H1 (cell line): Measurements from ENCODE around the gene N4BP3. TPM values are rescaled to one million over a fixed set of nuclear protein-coding genes. Genes with fewer than 3 reads are reported as not detected.
A peak's percentile ranks its signal among the peaks of the same experiment; 100 is the strongest.

Experiments
- CTCF ChIA-PET: fragments of 300-600 bp; sonication (Branson Sonifier 250); formaldehyde crosslinking; loops from one replicate; lab custom pipeline; 2021; ENCODE audit not compliant: partially characterized antibody; lab: Charles Lee
- POLR2A ChIA-PET: fragments of 300-600 bp; sonication (Branson Sonifier 250); formaldehyde crosslinking; loops from one replicate; lab custom pipeline; 2021; ENCODE audit warnings: inconsistent platforms; ENCODE audit not compliant: partially characterized antibody; lab: Charles Lee
- DNase-seq, 2 experiments: peaks; one replicate each; pipeline versions ENCODE4 v3.0.0 to v3.0.0-alpha.2; 2010 to 2022; ENCODE audit warnings: low spot score in 2 of 2, low read depth in 1 of 2, mixed read lengths in 1 of 2
- FAIRE-seq: peaks from 2 replicates; lab custom pipeline; 2011; peaks lifted over from hg19 to GRCh38; lab: Jason Lieb, UNC
- H2AFZ ChIP-seq: 2 replicates; pipeline ENCODE4 v1.8.1; 2012; ENCODE audit warnings: low read length, inconsistent platforms
- H2AK5ac ChIP-seq: 2 replicates; pipeline ENCODE4 v1.6.1; 2013; ENCODE audit warnings: low read depth, low read length
- H2BK120ac ChIP-seq: replicated peaks from 2 replicates; pipeline ENCODE3; 2013; ENCODE audit warnings: low read depth, low read length, inconsistent platforms
- H2BK12ac ChIP-seq: 2 replicates; pipeline ENCODE4 v1.6.1; 2013; ENCODE audit warnings: low read depth, low read length
- H2BK15ac ChIP-seq: 2 replicates; pipeline ENCODE4 v1.6.1; 2013; ENCODE audit warnings: low read length
- H2BK20ac ChIP-seq: 2 replicates; pipeline ENCODE4 v1.6.1; 2013; ENCODE audit warnings: low read length
- H2BK5ac ChIP-seq: 2 replicates; pipeline ENCODE4 v1.6.1; 2013; ENCODE audit warnings: low read depth, low read length
- H3K14ac ChIP-seq: 2 replicates; pipeline ENCODE4 v1.6.1; 2013; ENCODE audit warnings: inconsistent platforms; ENCODE audit not compliant: insufficient read length
- H3K18ac ChIP-seq: 2 replicates; pipeline ENCODE4 v1.6.1; 2013; ENCODE audit warnings: low read length; ENCODE audit errors: extremely low read depth
- H3K23ac ChIP-seq: 2 replicates; pipeline ENCODE4 v1.6.1; 2013; ENCODE audit warnings: inconsistent platforms; ENCODE audit not compliant: insufficient read length
- H3K23me2 ChIP-seq: 2 replicates; pipeline ENCODE4 v1.6.1; 2013; ENCODE audit warnings: low read depth, low read length
- H3K27ac ChIP-seq: 2 replicates; pipeline ENCODE4 v1.6.1; 2011; ENCODE audit warnings: low read depth, low read length, inconsistent platforms
- H3K27me3 ChIP-seq, 4 experiments: replicated peaks in 1 of 4; 1 replicate in 1 of 4; 2 replicates in 3 of 4; pipeline versions ENCODE4 v1.6.1 to v1.8.1; 2011 to 2013; ENCODE audit warnings: low read length in 3 of 4, mild to moderate bottlenecking in 3 of 4, inconsistent platforms in 2 of 4, mixed read lengths in 2 of 4, moderate library complexity in 1 of 4; ENCODE audit not compliant: control insufficient read depth in 3 of 4, insufficient read depth in 3 of 4; ENCODE audit errors: extremely low read depth in 1 of 4
- H3K36me3 ChIP-seq, 4 experiments: 2 replicates each; pipeline versions ENCODE4 v1.6.1 to v1.8.1; 2011 to 2013; ENCODE audit warnings: mild to moderate bottlenecking in 4 of 4, low read length in 3 of 4, moderate library complexity in 2 of 4, control low read depth in 1 of 4, inconsistent platforms in 1 of 4; ENCODE audit not compliant: insufficient read depth in 4 of 4, control insufficient read depth in 2 of 4
- H3K4ac ChIP-seq: replicated peaks from 2 replicates; pipeline ENCODE3; 2013; ENCODE audit warnings: low read length, low read depth, mixed read lengths, inconsistent platforms; ENCODE audit not compliant: insufficient read length
- H3K4me1 ChIP-seq, 4 experiments: replicated peaks in 1 of 4; 1 replicate in 1 of 4; 2 replicates in 3 of 4; pipeline versions ENCODE4 v1.6.1 to v1.8.1; 2011 to 2013; ENCODE audit warnings: low read length in 3 of 4, inconsistent platforms in 2 of 4, mixed read lengths in 1 of 4; ENCODE audit not compliant: insufficient read depth in 4 of 4, control insufficient read depth in 3 of 4
- H3K4me2 ChIP-seq, 2 experiments: 2 replicates each; pipeline versions ENCODE4 v1.6.1 to v1.8.1; 2011 to 2013; ENCODE audit warnings: low read depth in 2 of 2, low read length in 2 of 2, control low read depth in 1 of 2, inconsistent platforms in 1 of 2, mild to moderate bottlenecking in 1 of 2; ENCODE audit not compliant: insufficient read depth in 1 of 2
- H3K4me3 ChIP-seq, 4 experiments: fragments of 200-600, 300-600 bp in 1 of 4; sonication (generic), shearing (Covaris generic), sonication (Bioruptor Twin) in 1 of 4; 2 replicates each; pipeline versions ENCODE4 v1.5.1 to v1.8.1; 2011 to 2016; ENCODE audit warnings: low read length in 4 of 4, low read depth in 3 of 4, control low read depth in 2 of 4, inconsistent platforms in 2 of 4, mild to moderate bottlenecking in 2 of 4, mixed read lengths in 1 of 4, moderate library complexity in 1 of 4; ENCODE audit not compliant: insufficient read depth in 2 of 4; ENCODE audit errors: extremely low read depth in 1 of 4
- H3K56ac ChIP-seq: replicated peaks from 2 replicates; pipeline ENCODE3; 2013; ENCODE audit warnings: low read depth, mild to moderate bottlenecking, mixed read lengths, low read length, inconsistent platforms; ENCODE audit not compliant: insufficient read length
- H3K79me1 ChIP-seq: 2 replicates; pipeline ENCODE4 v1.6.1; 2013; ENCODE audit warnings: low read depth, low read length, control low read depth
- H3K79me2 ChIP-seq, 2 experiments: 2 replicates each; pipeline versions ENCODE4 v1.6.1 to v1.8.1; 2012 to 2013; ENCODE audit warnings: low read length in 2 of 2, mild to moderate bottlenecking in 2 of 2, inconsistent platforms in 1 of 2; ENCODE audit not compliant: insufficient read depth in 2 of 2, control insufficient read depth in 1 of 2
- H3K9ac ChIP-seq, 4 experiments: replicated peaks in 1 of 4; 1 replicate in 1 of 4; 2 replicates in 3 of 4; pipeline versions ENCODE4 v1.6.1 to v1.8.1; 2011 to 2013; ENCODE audit warnings: low read depth in 3 of 4, low read length in 3 of 4, control low read depth in 2 of 4, mild to moderate bottlenecking in 2 of 4, moderate library complexity in 2 of 4, inconsistent platforms in 1 of 4; ENCODE audit errors: extremely low read depth in 1 of 4
- H3K9me3 ChIP-seq, 2 experiments: 2 replicates each; pipeline versions ENCODE4 v1.6.1 to v1.8.1; 2012 to 2013; ENCODE audit warnings: mild to moderate bottlenecking in 2 of 2, moderate library complexity in 2 of 2, control low read depth in 1 of 2, inconsistent platforms in 1 of 2, low read depth in 1 of 2, low read length in 1 of 2, mixed read lengths in 1 of 2; ENCODE audit not compliant: insufficient read depth in 2 of 2
- H4K20me1 ChIP-seq, 2 experiments: replicated peaks in 1 of 2; 2 replicates each; pipeline versions ENCODE3 to v1.8.1; 2011 to 2013; ENCODE audit warnings: inconsistent platforms in 2 of 2, low read length in 2 of 2, mild to moderate bottlenecking in 1 of 2; ENCODE audit not compliant: insufficient read depth in 2 of 2, control insufficient read depth in 1 of 2
- H4K5ac ChIP-seq: 2 replicates; pipeline ENCODE4 v1.6.1; 2013; ENCODE audit warnings: low read length, low read depth, mixed read lengths, inconsistent platforms; ENCODE audit not compliant: insufficient read length
- H4K8ac ChIP-seq: 2 replicates; pipeline ENCODE4 v1.8.0; 2013; ENCODE audit warnings: mild to moderate bottlenecking, moderate library complexity, low read length, inconsistent platforms; ENCODE audit not compliant: insufficient read depth; ENCODE audit errors: extremely low read depth
- H4K91ac ChIP-seq: replicated peaks from 2 replicates; pipeline ENCODE3; 2013; ENCODE audit warnings: low read length, mixed read lengths, inconsistent platforms; ENCODE audit not compliant: insufficient read length
- BRCA1 ChIP-seq: IDR thresholded peaks from 2 replicates; pipeline ENCODE4 v1.6.1; 2012; ENCODE audit warnings: low read depth, low read length, improper control_type of control experiment
- CHD1 ChIP-seq: IDR thresholded peaks from 2 replicates; pipeline ENCODE4 v1.6.1; 2012; ENCODE audit warnings: low read depth, low read length, improper control_type of control experiment
- CREB1 ChIP-seq: IDR thresholded peaks from 2 replicates; pipeline ENCODE4 v1.6.1; 2012; ENCODE audit warnings: inconsistent platforms
- CTBP2 ChIP-seq: IDR thresholded peaks from 2 replicates; pipeline ENCODE4 v1.7.0; 2011; ENCODE audit warnings: borderline replicate concordance, mild to moderate bottlenecking, moderate library complexity, mixed read lengths, low read length; ENCODE audit not compliant: insufficient read depth, insufficient read length
- GABPA ChIP-seq: IDR thresholded peaks from 2 replicates; pipeline ENCODE4 v1.6.1; 2011; ENCODE audit warnings: mild to moderate bottlenecking, low read length, moderate library complexity, borderline replicate concordance; ENCODE audit not compliant: insufficient read depth
- GTF2F1 ChIP-seq: IDR thresholded peaks from 2 replicates; pipeline ENCODE4 v1.6.1; 2012; ENCODE audit warnings: low read depth, low read length, improper control_type of control experiment, borderline replicate concordance
- HDAC2 ChIP-seq, 2 experiments: fragments of 300-600 bp in 1 of 2; sonication (generic) in 1 of 2; IDR thresholded peaks; 2 replicates each; pipeline ENCODE4 v1.6.1; 2011 to 2012; ENCODE audit warnings: low read depth in 2 of 2, low read length in 2 of 2, mild to moderate bottlenecking in 2 of 2, moderate library complexity in 2 of 2, borderline replicate concordance in 1 of 2, inconsistent platforms in 1 of 2
- KDM1A ChIP-seq: fragments of 200-600, 300-600 bp; sonication (generic); IDR thresholded peaks from 2 replicates; pipeline ENCODE4 v1.7.1; 2016; ENCODE audit warnings: mild to moderate bottlenecking, low read length, borderline replicate concordance
- NANOG ChIP-seq: IDR thresholded peaks from 2 replicates; pipeline ENCODE4 v1.6.1; 2011; ENCODE audit warnings: low read length, low read depth, mild to moderate bottlenecking, inconsistent platforms; ENCODE audit not compliant: insufficient read depth, poor library complexity, severe bottlenecking
- RAD21 ChIP-seq, 2 experiments: IDR thresholded peaks in 1 of 2; conservative IDR thresholded peaks in 1 of 2; 2 replicates each; pipeline ENCODE4 v1.6.1; 2011; ENCODE audit warnings: low read depth in 2 of 2, low read length in 2 of 2, improper control_type of control experiment in 1 of 2, inconsistent platforms in 1 of 2, mild to moderate bottlenecking in 1 of 2, moderate library complexity in 1 of 2
- SIN3A ChIP-seq, 2 experiments: IDR thresholded peaks in 1 of 2; conservative IDR thresholded peaks in 1 of 2; 2 replicates each; pipeline ENCODE4 v1.6.1; 2011 to 2012; ENCODE audit warnings: low read length in 2 of 2, improper control_type of control experiment in 1 of 2, low read depth in 1 of 2, mild to moderate bottlenecking in 1 of 2
- WGBS, 2 experiments: shearing (Covaris generic) in 1 of 2; methylation state at CpG; one replicate each; pipeline versions ENCODE4 v1.1.6 to v1.1.7; 2013 to 2015; ENCODE audit warnings: low lambda C conversion rate in 2 of 2, mixed read lengths in 2 of 2, inconsistent platforms in 1 of 2, low coverage in 1 of 2, missing lambda C conversion rate in 1 of 2; ENCODE audit not compliant: insufficient replicate concordance in 2 of 2, insufficient coverage in 1 of 2, insufficient read length in 1 of 2; ENCODE audit errors: extremely low coverage in 1 of 2, missing lambda C conversion rate in 1 of 2; 5-methylcytosine and 5-hydroxymethylcytosine counted together
- polyA plus RNA-seq, 7 experiments: library from polyadenylated mRNA; depleted of rRNA in 3 of 7; stranded (reverse) in 5 of 7; unstranded in 2 of 7; fragments of >200 nt in 5 of 7; fragments of 200-250 nt in 2 of 7; gene quantifications; 1 replicate in 5 of 7; 2 replicates in 1 of 7; 4 replicates in 1 of 7; pipeline versions ENCODE4 v1.2.1 to v1.2.3, GENCODE V29; 2011 to 2013; ENCODE audit warnings: missing spikeins in 2 of 7, mixed read lengths in 2 of 7
- total RNA-seq: library from RNA; stranded (reverse); fragmentation: NEBNext Ultra II Directional; extraction: Animal tissue kit (Norgen Biotek cat#: 25700); gene quantifications from 2 replicates; pipeline ENCODE4 v1.2.1, GENCODE V29; 2021
- TF ChIP-seq, protein P1 (sequence below): IDR thresholded peaks from 2 replicates; pipeline ENCODE4 v1.6.1; 2012; ENCODE audit warnings: inconsistent platforms

Gene N4BP3
- total and polyA plus RNA-seq, 2 of the 8 experiments (the other 6 are each of a cell fraction or from before 2014, with no cell fraction given): 13.1 to 39.2 TPM

DNA sequence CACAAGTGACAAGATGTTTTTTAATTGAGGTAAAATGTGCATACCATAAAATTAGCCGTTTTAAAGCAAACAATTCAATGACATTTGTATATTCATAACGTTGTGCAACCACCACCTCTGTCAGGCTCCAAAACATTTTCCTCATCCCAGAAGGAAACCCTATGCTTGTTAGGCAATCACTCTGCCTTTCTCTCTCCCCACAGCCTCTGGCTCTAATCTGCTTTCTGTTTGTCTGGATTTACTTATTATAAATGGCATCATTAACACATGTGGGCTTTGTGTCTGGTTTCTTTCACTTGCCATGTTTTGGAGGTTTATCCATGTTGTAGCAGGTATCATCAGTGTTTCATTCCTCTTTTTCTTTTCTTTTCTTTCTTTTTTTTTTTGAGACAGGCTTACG is 1.4 kb upstream of the N4BP3 start:
- Histone ChIP-seq H2AFZ (no peak overlapping the region), H3K27me3 (no peaks in the 10 kb centered on the region), H2BK120ac (no peak overlapping the region), H2AK5ac (no peak overlapping the region), H4K5ac (no peak overlapping the region), H3K36me3 (no peaks in the 10 kb centered on the region), H4K8ac (no peak overlapping the region), H3K27ac (no peak overlapping the region), H4K20me1 (peaks cover 0 to 7% of the 10 kb centered on the region in 2 experiments), H2BK20ac (0 out of 2 replicates have a peak overlapping the region, but pooled peaks have one; percentile 16), H2BK5ac (no peak overlapping the region), H3K9ac (no peak overlapping the region), H4K91ac (no peak overlapping the region), H2BK12ac (no peak overlapping the region), H3K4me3 (no peak overlapping the region), H3K18ac (no peak overlapping the region), H3K79me2 (peaks cover 8 to 38% of the 10 kb centered on the region in 2 experiments; a peak in 3 of 4 replicates), H3K4me1 (peaks cover under 1 to 32% (median 20%) of the 10 kb centered on the region in 4 experiments), H3K79me1 (peaks cover 9% of the 10 kb centered on the region), H3K4me2 (no peak overlapping the region), H3K14ac (no peak overlapping the region), H3K56ac (no peak overlapping the region), H3K23ac (no peak overlapping the region), H3K9me3 (no peaks in the 10 kb centered on the region), H3K4ac (no peak overlapping the region), H2BK15ac (no peak overlapping the region), H3K23me2 (peaks cover 20% of the 10 kb centered on the region)
- no peak for FAIRE-seq
- ChIA-PET POLR2A (interaction anchor here (1.9 to 27.9 kb wide), 2 partner anchors 22 to 34 kb away, joined by 6 to 1250 read pairs; partner anchors contain the start of genes NHP2 and RMND5B), CTCF (interaction anchor here (1.3 kb wide), 1 partner anchor 11 kb away, joined by 4 read pairs; no protein-coding TSS in a partner anchor)
- DNase-seq: no peak
- WGBS, 2 experiments: 91% methylated on average over 2 of the region's 3 CpGs; no CpG with 5 or more reads in 1 of the 2 experiments
- TF ChIP-seq KDM1A: no peak
- no peak for TF ChIP-seq GTF2F1
- no peak for TF ChIP-seq HDAC2 (IDR thresholded peaks at IDR 0.05; ENCODE audit: borderline replicate concordance in 1 of 2, low read depth in 2 of 2, low read length in 2 of 2)
- TF ChIP-seq NANOG: no peak
- no peak for TF ChIP-seq CREB1
- no peak for TF ChIP-seq BRCA1
- TF ChIP-seq CHD1: no peak
- TF ChIP-seq RAD21 (IDR thresholded peaks at IDR 0.05 in 1 of 2, conservative IDR thresholded peaks at IDR 0.05 in 1 of 2; ENCODE audit: low read depth in 2 of 2, low read length in 2 of 2): no peak
- no peak for TF ChIP-seq SIN3A (conservative IDR thresholded peaks at IDR 0.05 in 1 of 2, IDR thresholded peaks at IDR 0.05 in 1 of 2; ENCODE audit: low read depth in 1 of 2, low read length in 2 of 2)
- no peak for TF ChIP-seq GABPA
- no peak for TF ChIP-seq CTBP2
- TF ChIP-seq, protein P1, sequence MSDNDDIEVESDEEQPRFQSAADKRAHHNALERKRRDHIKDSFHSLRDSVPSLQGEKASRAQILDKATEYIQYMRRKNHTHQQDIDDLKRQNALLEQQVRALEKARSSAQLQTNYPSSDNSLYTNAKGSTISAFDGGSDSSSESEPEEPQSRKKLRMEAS: no peak
